WTC11 (cell line): ENCODE data around the gene CD86. TPM values are rescaled to one million over a fixed set of nuclear protein-coding genes. Genes with fewer than 3 reads are reported as not detected.

Experiments
- ATAC-seq: fragments of 200-7000 bp; cut with Tn5 transposase; 2 replicates; pipeline ENCODE4 v1.10.0; 2021; ENCODE audit warnings: mild to moderate bottlenecking, moderate library complexity
- CTCF ChIA-PET: fragments of 300-600 bp; sonication (Branson Sonifier 250); formaldehyde crosslinking; loops from one replicate; lab custom pipeline; 2021; ENCODE audit warnings: antibody characterized with exemption; lab: Charles Lee
- POLR2A ChIA-PET: fragments of 350-600 bp; sonication (Branson Sonifier 250); formaldehyde crosslinking; loops from one replicate; lab custom pipeline; 2021; ENCODE audit warnings: antibody characterized with exemption; lab: Charles Lee
- DNase-seq: peaks from one replicate; pipeline ENCODE4 v3.0.0; 2021; ENCODE audit warnings: low spot score
- H3K27ac Mint-ChIP-seq: 2 replicates; pipeline ENCODE4 v1.8.0; 2021; ENCODE audit warnings: mixed read lengths
- H3K27me3 Mint-ChIP-seq: 2 replicates; pipeline ENCODE4 v1.8.0; 2021; ENCODE audit warnings: low read depth, mild to moderate bottlenecking, moderate library complexity, mixed read lengths
- H3K36me3 Mint-ChIP-seq: 2 replicates; pipeline ENCODE4 v1.8.0; 2021; ENCODE audit warnings: mixed read lengths
- H3K4me1 Mint-ChIP-seq: 2 replicates; pipeline ENCODE4 v1.8.0; 2022; ENCODE audit warnings: mixed read lengths
- H3K4me3 Mint-ChIP-seq: 2 replicates; pipeline ENCODE4 v1.8.0; 2021; ENCODE audit warnings: mild to moderate bottlenecking, moderate library complexity, mixed read lengths
- H3K9me3 Mint-ChIP-seq: 2 replicates; pipeline ENCODE4 v1.8.0; 2021; ENCODE audit warnings: mixed read lengths
- CBFB ChIP-seq: sonication (generic); formaldehyde crosslinking; IDR thresholded peaks from 2 replicates; pipeline ENCODE4 v1.8.1; 2022; ENCODE audit warnings: mild to moderate bottlenecking, low read depth, missing genetic modification reagents
- FOXK1 ChIP-seq: sonication (generic); formaldehyde crosslinking; IDR thresholded peaks from 2 replicates; pipeline ENCODE4 v1.8.0; 2022; ENCODE audit warnings: mild to moderate bottlenecking, moderate library complexity, missing genetic modification reagents
- SP1 ChIP-seq: sonication (generic); formaldehyde crosslinking; conservative IDR thresholded peaks from 2 replicates; pipeline ENCODE4 v1.8.1; 2022; ENCODE audit warnings: missing genetic modification reagents
- total RNA-seq: library from RNA; stranded (reverse); gene quantifications from 3 replicates; pipeline ENCODE4 v1.2.3, GENCODE V29; 2021
- TF ChIP-seq, protein P1 (sequence below): sonication (generic); formaldehyde crosslinking; IDR thresholded peaks from 2 replicates; pipeline ENCODE4 v1.8.1; 2022; ENCODE audit warnings: low read depth, mild to moderate bottlenecking, moderate library complexity, missing genetic modification reagents, borderline replicate concordance
- TF ChIP-seq, protein P2 (sequence below): sonication (generic); formaldehyde crosslinking; IDR thresholded peaks from 2 replicates; pipeline ENCODE4 v1.8.0; 2022; ENCODE audit warnings: missing genetic modification reagents
- TF ChIP-seq, protein P3 (sequence below): fragments of 200-600 bp; IDR thresholded peaks from 2 replicates; pipeline ENCODE4 v1.8.0; 2022; ENCODE audit warnings: antibody characterized with exemption
- TF ChIP-seq, protein P4 (sequence below): sonication (generic); formaldehyde crosslinking; IDR thresholded peaks from 2 replicates; pipeline ENCODE4 v1.8.0; 2022; ENCODE audit warnings: mild to moderate bottlenecking, missing genetic modification reagents
- TF ChIP-seq, protein P5 (sequence below): fragments of 250-450 bp; sonication (Bioruptor Pico); IDR thresholded peaks from 2 replicates; pipeline ENCODE4 v1.9.0; 2021; ENCODE audit warnings: mild to moderate bottlenecking, borderline replicate concordance
- TF ChIP-seq, protein P6 (sequence below): sonication (generic); formaldehyde crosslinking; IDR thresholded peaks from 2 replicates; pipeline ENCODE4 v1.8.0; 2023; ENCODE audit warnings: missing genetic modification reagents
- TF ChIP-seq, protein P7 (sequence below): sonication (generic); formaldehyde crosslinking; IDR thresholded peaks from 2 replicates; pipeline ENCODE4 v1.8.0; 2023; ENCODE audit warnings: mild to moderate bottlenecking, missing genetic modification reagents
- TF ChIP-seq, protein P8 (sequence below): sonication (generic); formaldehyde crosslinking; conservative IDR thresholded peaks from 2 replicates; pipeline ENCODE4 v1.8.1; 2023; ENCODE audit warnings: mild to moderate bottlenecking, low read depth, missing genetic modification reagents, moderate library complexity
- TF ChIP-seq, protein P9 (sequence below): sonication (generic); formaldehyde crosslinking; IDR thresholded peaks from 2 replicates; pipeline ENCODE4 v1.8.1; 2023; ENCODE audit warnings: mild to moderate bottlenecking, missing genetic modification reagents, moderate library complexity

CD86 gene
- total RNA-seq, 1 experiment from 2014 or later: 0.61 TPM

DNA sequence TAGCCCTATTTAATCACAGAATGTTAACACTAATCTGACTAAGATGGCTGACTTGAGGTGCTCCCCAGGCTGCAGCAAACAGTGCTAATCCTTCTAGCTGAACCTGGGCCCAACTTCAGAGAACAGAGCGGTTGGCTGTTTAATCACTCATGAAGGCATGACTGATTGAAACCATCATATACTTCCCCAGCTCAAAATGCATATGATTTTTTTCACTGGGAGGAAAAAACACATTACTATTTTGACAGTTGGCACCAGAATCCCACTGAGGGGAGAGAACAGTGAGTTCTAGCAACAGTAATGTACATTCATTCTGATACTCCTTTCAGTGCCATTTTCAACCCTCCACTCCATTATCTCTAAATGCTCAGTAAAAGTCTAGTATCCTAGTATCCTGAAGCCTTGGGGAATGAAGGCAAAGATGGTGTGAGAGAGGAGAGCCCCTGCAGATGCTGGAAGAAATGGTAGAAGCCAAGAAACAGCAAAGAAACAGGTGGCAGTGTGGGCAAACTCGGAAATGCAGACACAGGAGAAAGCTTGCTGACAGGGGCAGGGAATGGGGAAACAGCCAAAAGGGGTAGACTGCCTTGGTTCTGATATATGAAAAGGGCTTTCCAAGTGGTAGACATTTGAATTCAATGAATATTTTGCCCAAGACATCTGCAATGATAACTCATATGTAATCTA, 93.9 kb downstream of the CD86 start:
- H3K9me3 Mint-ChIP-seq: peaks cover 21% of the 10 kb centered on the region
- H3K4me3 Mint-ChIP-seq: no peak overlapping the region
- peaks cover 3% of the 10 kb centered on the region; the same call in 1 of the 2 replicates for H3K36me3 Mint-ChIP-seq
- TF ChIP-seq, protein P1, sequence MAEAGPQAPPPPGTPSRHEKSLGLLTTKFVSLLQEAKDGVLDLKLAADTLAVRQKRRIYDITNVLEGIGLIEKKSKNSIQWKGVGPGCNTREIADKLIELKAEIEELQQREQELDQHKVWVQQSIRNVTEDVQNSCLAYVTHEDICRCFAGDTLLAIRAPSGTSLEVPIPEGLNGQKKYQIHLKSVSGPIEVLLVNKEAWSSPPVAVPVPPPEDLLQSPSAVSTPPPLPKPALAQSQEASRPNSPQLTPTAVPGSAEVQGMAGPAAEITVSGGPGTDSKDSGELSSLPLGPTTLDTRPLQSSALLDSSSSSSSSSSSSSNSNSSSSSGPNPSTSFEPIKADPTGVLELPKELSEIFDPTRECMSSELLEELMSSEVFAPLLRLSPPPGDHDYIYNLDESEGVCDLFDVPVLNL (CRISPR knock-in tag): no peak
- TF ChIP-seq CBFB: no peak
- TF ChIP-seq, protein P2, sequence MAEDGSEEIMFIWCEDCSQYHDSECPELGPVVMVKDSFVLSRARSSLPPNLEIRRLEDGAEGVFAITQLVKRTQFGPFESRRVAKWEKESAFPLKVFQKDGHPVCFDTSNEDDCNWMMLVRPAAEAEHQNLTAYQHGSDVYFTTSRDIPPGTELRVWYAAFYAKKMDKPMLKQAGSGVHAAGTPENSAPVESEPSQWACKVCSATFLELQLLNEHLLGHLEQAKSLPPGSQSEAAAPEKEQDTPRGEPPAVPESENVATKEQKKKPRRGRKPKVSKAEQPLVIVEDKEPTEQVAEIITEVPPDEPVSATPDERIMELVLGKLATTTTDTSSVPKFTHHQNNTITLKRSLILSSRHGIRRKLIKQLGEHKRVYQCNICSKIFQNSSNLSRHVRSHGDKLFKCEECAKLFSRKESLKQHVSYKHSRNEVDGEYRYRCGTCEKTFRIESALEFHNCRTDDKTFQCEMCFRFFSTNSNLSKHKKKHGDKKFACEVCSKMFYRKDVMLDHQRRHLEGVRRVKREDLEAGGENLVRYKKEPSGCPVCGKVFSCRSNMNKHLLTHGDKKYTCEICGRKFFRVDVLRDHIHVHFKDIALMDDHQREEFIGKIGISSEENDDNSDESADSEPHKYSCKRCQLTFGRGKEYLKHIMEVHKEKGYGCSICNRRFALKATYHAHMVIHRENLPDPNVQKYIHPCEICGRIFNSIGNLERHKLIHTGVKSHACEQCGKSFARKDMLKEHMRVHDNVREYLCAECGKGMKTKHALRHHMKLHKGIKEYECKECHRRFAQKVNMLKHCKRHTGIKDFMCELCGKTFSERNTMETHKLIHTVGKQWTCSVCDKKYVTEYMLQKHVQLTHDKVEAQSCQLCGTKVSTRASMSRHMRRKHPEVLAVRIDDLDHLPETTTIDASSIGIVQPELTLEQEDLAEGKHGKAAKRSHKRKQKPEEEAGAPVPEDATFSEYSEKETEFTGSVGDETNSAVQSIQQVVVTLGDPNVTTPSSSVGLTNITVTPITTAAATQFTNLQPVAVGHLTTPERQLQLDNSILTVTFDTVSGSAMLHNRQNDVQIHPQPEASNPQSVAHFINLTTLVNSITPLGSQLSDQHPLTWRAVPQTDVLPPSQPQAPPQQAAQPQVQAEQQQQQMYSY (CRISPR knock-in tag): no peak
- TF ChIP-seq, protein P3, sequence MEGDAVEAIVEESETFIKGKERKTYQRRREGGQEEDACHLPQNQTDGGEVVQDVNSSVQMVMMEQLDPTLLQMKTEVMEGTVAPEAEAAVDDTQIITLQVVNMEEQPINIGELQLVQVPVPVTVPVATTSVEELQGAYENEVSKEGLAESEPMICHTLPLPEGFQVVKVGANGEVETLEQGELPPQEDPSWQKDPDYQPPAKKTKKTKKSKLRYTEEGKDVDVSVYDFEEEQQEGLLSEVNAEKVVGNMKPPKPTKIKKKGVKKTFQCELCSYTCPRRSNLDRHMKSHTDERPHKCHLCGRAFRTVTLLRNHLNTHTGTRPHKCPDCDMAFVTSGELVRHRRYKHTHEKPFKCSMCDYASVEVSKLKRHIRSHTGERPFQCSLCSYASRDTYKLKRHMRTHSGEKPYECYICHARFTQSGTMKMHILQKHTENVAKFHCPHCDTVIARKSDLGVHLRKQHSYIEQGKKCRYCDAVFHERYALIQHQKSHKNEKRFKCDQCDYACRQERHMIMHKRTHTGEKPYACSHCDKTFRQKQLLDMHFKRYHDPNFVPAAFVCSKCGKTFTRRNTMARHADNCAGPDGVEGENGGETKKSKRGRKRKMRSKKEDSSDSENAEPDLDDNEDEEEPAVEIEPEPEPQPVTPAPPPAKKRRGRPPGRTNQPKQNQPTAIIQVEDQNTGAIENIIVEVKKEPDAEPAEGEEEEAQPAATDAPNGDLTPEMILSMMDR: no peak
- TF ChIP-seq, protein P4, sequence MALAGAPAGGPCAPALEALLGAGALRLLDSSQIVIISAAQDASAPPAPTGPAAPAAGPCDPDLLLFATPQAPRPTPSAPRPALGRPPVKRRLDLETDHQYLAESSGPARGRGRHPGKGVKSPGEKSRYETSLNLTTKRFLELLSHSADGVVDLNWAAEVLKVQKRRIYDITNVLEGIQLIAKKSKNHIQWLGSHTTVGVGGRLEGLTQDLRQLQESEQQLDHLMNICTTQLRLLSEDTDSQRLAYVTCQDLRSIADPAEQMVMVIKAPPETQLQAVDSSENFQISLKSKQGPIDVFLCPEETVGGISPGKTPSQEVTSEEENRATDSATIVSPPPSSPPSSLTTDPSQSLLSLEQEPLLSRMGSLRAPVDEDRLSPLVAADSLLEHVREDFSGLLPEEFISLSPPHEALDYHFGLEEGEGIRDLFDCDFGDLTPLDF (CRISPR knock-in tag): no peak
- ATAC-seq (0 out of 2 replicates have a peak, but pooled peaks have one; percentile 36), DNase-seq (no peak)
- CTCF ChIA-PET: no interaction called here
- H3K4me1 Mint-ChIP-seq: no peaks in the 10 kb centered on the region
- H3K27ac Mint-ChIP-seq: no peak overlapping the region
- no peaks in the 10 kb centered on the region for H3K27me3 Mint-ChIP-seq
- POLR2A ChIA-PET: interaction anchor here (0.6 to 0.8 kb wide), 2 partner anchors 66 to 189 kb away, joined by 3 read pairs; no protein-coding TSS in a partner anchor

DNA sequence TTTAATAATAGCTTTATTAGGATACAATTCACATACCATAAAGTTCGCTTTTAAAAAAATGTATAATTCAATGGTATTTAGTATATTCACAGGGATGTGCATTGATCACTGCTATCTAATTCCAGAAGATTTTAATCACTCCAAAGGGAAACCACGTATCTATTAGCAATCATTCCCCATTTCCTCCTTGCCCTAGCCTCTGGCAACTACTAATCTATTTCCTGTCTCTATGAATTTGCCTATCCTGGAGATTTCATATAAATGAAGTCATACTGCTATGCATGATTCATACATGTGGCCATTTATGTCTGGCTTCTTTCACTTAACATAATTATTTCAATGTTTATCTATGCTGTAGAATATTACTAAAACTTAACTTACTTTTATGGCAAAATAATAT, 96.3 kb downstream of the CD86 start:
- POLR2A ChIA-PET: no interaction called here
- DNase-seq: no peak
- no peak for ATAC-seq
- Mint-ChIP-seq H3K27me3 (0 out of 2 replicates have a peak, but pooled peaks cover 4% of the 10 kb centered on the region), H3K36me3 (peaks cover 13% of the 10 kb centered on the region), H3K9me3 (peaks cover 36% of the 10 kb centered on the region), H3K4me3 (no peak overlapping the region), H3K4me1 (no peaks in the 10 kb centered on the region), H3K27ac (no peak overlapping the region)
- CTCF ChIA-PET: no interaction called here
- TF ChIP-seq FOXK1 (CRISPR knock-in tag) (no peak), SP1 (no peak)
- TF ChIP-seq, protein P5, sequence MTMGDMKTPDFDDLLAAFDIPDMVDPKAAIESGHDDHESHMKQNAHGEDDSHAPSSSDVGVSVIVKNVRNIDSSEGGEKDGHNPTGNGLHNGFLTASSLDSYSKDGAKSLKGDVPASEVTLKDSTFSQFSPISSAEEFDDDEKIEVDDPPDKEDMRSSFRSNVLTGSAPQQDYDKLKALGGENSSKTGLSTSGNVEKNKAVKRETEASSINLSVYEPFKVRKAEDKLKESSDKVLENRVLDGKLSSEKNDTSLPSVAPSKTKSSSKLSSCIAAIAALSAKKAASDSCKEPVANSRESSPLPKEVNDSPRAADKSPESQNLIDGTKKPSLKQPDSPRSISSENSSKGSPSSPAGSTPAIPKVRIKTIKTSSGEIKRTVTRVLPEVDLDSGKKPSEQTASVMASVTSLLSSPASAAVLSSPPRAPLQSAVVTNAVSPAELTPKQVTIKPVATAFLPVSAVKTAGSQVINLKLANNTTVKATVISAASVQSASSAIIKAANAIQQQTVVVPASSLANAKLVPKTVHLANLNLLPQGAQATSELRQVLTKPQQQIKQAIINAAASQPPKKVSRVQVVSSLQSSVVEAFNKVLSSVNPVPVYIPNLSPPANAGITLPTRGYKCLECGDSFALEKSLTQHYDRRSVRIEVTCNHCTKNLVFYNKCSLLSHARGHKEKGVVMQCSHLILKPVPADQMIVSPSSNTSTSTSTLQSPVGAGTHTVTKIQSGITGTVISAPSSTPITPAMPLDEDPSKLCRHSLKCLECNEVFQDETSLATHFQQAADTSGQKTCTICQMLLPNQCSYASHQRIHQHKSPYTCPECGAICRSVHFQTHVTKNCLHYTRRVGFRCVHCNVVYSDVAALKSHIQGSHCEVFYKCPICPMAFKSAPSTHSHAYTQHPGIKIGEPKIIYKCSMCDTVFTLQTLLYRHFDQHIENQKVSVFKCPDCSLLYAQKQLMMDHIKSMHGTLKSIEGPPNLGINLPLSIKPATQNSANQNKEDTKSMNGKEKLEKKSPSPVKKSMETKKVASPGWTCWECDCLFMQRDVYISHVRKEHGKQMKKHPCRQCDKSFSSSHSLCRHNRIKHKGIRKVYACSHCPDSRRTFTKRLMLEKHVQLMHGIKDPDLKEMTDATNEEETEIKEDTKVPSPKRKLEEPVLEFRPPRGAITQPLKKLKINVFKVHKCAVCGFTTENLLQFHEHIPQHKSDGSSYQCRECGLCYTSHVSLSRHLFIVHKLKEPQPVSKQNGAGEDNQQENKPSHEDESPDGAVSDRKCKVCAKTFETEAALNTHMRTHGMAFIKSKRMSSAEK: no peak
- TF ChIP-seq, protein P6, sequence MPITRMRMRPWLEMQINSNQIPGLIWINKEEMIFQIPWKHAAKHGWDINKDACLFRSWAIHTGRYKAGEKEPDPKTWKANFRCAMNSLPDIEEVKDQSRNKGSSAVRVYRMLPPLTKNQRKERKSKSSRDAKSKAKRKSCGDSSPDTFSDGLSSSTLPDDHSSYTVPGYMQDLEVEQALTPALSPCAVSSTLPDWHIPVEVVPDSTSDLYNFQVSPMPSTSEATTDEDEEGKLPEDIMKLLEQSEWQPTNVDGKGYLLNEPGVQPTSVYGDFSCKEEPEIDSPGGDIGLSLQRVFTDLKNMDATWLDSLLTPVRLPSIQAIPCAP (CRISPR knock-in tag): no peak
- TF ChIP-seq, protein P7, sequence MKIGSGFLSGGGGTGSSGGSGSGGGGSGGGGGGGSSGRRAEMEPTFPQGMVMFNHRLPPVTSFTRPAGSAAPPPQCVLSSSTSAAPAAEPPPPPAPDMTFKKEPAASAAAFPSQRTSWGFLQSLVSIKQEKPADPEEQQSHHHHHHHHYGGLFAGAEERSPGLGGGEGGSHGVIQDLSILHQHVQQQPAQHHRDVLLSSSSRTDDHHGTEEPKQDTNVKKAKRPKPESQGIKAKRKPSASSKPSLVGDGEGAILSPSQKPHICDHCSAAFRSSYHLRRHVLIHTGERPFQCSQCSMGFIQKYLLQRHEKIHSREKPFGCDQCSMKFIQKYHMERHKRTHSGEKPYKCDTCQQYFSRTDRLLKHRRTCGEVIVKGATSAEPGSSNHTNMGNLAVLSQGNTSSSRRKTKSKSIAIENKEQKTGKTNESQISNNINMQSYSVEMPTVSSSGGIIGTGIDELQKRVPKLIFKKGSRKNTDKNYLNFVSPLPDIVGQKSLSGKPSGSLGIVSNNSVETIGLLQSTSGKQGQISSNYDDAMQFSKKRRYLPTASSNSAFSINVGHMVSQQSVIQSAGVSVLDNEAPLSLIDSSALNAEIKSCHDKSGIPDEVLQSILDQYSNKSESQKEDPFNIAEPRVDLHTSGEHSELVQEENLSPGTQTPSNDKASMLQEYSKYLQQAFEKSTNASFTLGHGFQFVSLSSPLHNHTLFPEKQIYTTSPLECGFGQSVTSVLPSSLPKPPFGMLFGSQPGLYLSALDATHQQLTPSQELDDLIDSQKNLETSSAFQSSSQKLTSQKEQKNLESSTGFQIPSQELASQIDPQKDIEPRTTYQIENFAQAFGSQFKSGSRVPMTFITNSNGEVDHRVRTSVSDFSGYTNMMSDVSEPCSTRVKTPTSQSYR (CRISPR knock-in tag): no peak
- TF ChIP-seq, protein P8, sequence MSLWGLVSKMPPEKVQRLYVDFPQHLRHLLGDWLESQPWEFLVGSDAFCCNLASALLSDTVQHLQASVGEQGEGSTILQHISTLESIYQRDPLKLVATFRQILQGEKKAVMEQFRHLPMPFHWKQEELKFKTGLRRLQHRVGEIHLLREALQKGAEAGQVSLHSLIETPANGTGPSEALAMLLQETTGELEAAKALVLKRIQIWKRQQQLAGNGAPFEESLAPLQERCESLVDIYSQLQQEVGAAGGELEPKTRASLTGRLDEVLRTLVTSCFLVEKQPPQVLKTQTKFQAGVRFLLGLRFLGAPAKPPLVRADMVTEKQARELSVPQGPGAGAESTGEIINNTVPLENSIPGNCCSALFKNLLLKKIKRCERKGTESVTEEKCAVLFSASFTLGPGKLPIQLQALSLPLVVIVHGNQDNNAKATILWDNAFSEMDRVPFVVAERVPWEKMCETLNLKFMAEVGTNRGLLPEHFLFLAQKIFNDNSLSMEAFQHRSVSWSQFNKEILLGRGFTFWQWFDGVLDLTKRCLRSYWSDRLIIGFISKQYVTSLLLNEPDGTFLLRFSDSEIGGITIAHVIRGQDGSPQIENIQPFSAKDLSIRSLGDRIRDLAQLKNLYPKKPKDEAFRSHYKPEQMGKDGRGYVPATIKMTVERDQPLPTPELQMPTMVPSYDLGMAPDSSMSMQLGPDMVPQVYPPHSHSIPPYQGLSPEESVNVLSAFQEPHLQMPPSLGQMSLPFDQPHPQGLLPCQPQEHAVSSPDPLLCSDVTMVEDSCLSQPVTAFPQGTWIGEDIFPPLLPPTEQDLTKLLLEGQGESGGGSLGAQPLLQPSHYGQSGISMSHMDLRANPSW (CRISPR knock-in tag): no peak
- TF ChIP-seq, protein P9, sequence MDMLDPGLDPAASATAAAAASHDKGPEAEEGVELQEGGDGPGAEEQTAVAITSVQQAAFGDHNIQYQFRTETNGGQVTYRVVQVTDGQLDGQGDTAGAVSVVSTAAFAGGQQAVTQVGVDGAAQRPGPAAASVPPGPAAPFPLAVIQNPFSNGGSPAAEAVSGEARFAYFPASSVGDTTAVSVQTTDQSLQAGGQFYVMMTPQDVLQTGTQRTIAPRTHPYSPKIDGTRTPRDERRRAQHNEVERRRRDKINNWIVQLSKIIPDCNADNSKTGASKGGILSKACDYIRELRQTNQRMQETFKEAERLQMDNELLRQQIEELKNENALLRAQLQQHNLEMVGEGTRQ: no peak
